GM12875 (cell line): ENCODE data around the gene CNBP.

Experiments used
- H3K4me3 ChIP-seq: one replicate; pipeline ENCODE4 v1.5.1; 2011; ENCODE audit warnings: low read depth, low read length, control low read depth
- CTCF ChIP-seq: IDR thresholded peaks from 2 replicates; pipeline ENCODE4 v1.5.1; 2011; ENCODE audit warnings: low read depth, mild to moderate bottlenecking, control low read depth, inconsistent platforms, low read length, moderate library complexity, borderline replicate concordance; ENCODE audit not compliant: insufficient read depth

The CNBP gene

GRCh38 chr3:129184396-129184657, 631 bp upstream of the CNBP start:
- no peak for TF ChIP-seq CTCF
- peak overlapping the region; percentile 93 for H3K4me3 ChIP-seq

- peak overlapping the region; percentile 93 for H3K4me3 ChIP-seq
- no peak for TF ChIP-seq CTCF
Measured at GRCh38 chr3:129182390-129183185, 1.1 kb downstream of the CNBP start.

GRCh38 chr3:129181819-129182218, 1.9 kb downstream of the CNBP start:
- peak overlapping the region; percentile 93 for H3K4me3 ChIP-seq
- TF ChIP-seq CTCF: no peak

- TF ChIP-seq CTCF: no peak
- H3K4me3 ChIP-seq: no peak overlapping the region
Measured at GRCh38 chr3:129180461-129180860, 3.2 kb downstream of the CNBP start.

- H3K4me3 ChIP-seq: no peak overlapping the region
- TF ChIP-seq CTCF: no peak
Measured at GRCh38 chr3:129176051-129176450, 7.6 kb downstream of the CNBP start.

GRCh38 chr3:129173725-129174124, 10.0 kb downstream of the CNBP start:
- no peak for TF ChIP-seq CTCF
- no peak overlapping the region for H3K4me3 ChIP-seq

- no peak overlapping the region for H3K4me3 ChIP-seq
- no peak for TF ChIP-seq CTCF
Measured at GRCh38 chr3:129173206-129173605, 10.5 kb downstream of the CNBP start.
